Body of pancreas (tissue), 4 donors: ENCODE results near the gene NT5M.
"Not testable (repeated sequence)": the region's sequence is repeated elsewhere in the genome, so short reads cannot be mapped to it uniquely, and the experiment has no call there.

Source experiments
- POLR2A ChIP-seq, 3 donors: fragments of 450-650 bp; IDR thresholded peaks; one replicate each; pipeline ENCODE4 v1.6.1; 2016; ENCODE audit warnings: antibody characterized with exemption in 3 of 3, mild to moderate bottlenecking in 2 of 3
- TF ChIP-seq, protein P1 (sequence below), 7 experiments: fragments of 450-650 bp in 4 of 7; fragments of 200-600 bp in 3 of 7; sonication (generic) in 3 of 7; IDR thresholded peaks; one replicate each; pipeline ENCODE4 v1.5.1; 2016 to 2019; ENCODE audit warnings: antibody characterized with exemption in 7 of 7

DNA sequence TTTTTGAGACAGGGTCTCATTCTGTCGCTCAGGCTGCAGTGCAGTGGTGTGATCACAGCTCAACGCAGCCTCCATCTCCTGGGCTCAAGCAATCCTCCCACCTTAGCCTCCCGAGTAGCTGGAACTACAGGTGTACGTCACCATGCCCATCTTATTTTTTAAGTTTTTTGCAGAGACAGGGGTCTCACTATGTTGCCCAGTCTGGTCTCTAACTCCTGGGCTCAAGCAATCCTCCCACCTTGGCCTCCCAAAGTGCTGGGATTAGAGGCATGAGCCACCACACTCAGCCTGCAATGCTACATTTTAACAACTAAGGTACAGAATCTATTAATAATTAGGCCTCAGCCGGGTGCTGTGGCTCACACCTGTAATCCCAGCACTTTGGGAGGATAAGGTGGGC is 25.7 kb upstream of the NT5M start:
- TF ChIP-seq, protein P1, sequence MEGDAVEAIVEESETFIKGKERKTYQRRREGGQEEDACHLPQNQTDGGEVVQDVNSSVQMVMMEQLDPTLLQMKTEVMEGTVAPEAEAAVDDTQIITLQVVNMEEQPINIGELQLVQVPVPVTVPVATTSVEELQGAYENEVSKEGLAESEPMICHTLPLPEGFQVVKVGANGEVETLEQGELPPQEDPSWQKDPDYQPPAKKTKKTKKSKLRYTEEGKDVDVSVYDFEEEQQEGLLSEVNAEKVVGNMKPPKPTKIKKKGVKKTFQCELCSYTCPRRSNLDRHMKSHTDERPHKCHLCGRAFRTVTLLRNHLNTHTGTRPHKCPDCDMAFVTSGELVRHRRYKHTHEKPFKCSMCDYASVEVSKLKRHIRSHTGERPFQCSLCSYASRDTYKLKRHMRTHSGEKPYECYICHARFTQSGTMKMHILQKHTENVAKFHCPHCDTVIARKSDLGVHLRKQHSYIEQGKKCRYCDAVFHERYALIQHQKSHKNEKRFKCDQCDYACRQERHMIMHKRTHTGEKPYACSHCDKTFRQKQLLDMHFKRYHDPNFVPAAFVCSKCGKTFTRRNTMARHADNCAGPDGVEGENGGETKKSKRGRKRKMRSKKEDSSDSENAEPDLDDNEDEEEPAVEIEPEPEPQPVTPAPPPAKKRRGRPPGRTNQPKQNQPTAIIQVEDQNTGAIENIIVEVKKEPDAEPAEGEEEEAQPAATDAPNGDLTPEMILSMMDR (IDR thresholded peaks at IDR 0.05) = not testable (repeated sequence)
- TF ChIP-seq POLR2A (IDR thresholded peaks at IDR 0.05) = not testable (repeated sequence)
